HG03442 (cell line): ENCODE data around the gene MAD1L1.

Experiments used
- ATAC-seq: cut with Tn5 transposase; IDR thresholded peaks from one replicate; pipeline ENCODE4 v1.9.1; 2021; ENCODE audit warnings: mild to moderate bottlenecking, moderate library complexity; ENCODE audit not compliant: unreplicated experiment

The MAD1L1 gene

GRCh38 chr7:2142386-2142785 is 90.4 kb downstream of the MAD1L1 start:
- ATAC-seq, result no peak

GRCh38 chr7:2141651-2142050 is 91.1 kb downstream of the MAD1L1 start:
- ATAC-seq, result no peak

GRCh38 chr7:2141021-2141410 is 91.7 kb downstream of the MAD1L1 start:
- ATAC-seq, result no peak

DNA sequence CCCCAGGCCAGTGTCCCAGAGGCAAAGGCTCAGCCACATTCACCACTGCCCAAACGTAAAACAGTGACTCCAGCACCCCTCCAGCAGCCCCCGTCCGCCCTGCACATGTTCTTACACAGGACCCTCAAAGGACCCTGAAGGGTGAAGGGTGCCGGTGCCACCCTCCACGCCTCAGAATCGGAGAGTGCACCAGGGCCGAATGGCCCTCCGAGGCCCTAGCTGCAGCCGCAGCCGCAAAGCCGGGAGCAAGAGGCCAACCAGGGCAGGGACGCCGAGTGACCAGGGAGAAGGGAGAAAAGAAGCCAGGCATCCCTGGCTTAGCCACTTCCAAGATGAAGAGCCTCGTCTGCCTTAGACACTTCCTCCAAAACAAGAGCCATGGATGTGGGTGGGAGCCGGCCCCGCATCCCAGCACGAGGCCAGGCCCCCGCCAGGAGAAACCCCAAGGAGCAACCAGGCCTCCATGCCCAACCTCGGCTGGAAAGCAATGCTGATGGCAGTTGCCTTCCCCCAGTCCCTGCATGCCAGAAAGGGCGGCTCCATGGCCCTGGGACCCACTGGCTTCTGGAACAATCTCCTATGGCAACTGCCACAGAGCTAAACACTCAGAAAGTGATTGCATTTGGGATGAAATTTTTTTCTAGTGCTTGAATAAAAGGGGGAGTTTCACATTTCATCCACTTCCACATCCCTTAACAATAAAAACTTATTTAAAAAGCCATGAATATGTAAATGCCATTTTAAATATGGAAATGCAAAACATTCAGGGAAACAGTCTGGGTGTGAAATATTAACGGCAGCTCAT is 92.3 kb downstream of the MAD1L1 start:
- ATAC-seq, result no peak

- no peak for ATAC-seq
Measured at GRCh38 chr7:2139004-2139699, 93.6 kb downstream of the MAD1L1 start.

DNA sequence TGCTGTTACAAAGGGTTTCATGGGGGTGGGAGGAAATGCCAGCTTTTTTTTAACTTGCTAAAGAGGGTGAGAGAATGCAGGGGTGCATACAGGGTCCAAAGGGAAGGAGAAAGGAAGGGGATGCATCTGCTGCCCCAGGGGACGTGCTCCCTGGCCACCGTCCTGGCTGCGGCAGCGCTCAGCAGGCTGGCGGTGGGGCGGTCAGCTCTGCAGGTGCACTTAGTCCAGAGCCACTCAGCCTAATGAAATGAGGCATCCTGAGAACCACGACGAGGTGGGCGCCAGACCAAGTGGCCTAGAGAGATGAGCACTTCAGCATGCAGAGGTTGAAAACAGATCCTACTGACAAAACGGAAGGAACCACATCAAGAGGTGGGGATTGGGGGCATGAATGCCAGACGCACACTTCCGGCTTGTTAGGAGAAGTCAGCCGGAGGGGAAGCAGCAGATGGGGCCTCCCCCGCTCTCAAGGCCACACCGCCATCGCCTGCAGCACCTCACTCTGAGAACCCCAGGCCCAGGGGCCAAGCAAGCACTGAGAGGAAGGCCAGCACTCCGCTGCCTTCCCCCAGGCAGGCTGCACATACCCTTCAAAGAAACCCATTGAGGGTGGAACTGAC is 94.5 kb downstream of the MAD1L1 start:
- ATAC-seq, result no peak

DNA sequence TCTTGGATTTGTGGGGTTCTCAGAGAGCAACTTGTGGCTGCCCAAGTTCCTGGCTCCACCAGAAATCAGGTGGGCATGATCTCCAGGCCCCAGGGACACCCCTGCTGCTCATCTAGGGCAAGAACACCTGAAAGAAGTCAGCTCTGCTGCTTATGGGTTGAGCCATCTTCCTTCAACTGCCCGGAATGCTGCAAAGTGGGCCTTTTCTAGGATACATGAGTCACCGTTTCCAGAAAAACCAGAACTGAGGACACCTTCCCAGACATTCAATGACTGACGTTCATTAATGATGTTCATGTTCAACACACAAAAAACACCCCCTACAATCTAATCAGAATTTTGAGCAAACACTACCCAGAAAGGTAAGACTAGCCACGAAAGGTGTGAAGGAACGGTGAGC is 98.0 kb downstream of the MAD1L1 start:
- no peak for ATAC-seq

DNA sequence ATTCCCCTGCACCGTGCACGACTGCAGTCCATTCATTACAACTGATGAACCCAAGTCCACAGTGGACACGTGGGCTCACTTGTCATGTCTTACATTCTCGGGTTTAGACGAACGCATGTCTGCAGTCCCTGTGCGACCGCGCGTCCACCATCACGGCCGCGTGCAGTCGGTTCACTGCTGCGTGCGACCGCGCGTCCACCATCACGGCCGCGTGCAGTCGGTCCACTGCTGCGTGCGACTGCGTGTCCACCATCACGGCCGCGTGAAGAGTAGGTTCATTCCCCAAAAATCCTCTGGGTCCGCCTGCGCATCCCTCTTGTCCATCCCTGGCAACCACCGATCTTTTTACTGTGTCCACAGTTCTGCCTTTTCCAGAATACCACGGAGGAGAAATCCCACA is 100.5 kb downstream of the MAD1L1 start:
- no peak for ATAC-seq

GRCh38 chr7:2131800-2132199 is 100.9 kb downstream of the MAD1L1 start:
- no peak for ATAC-seq

GRCh38 chr7:2131341-2131740 is 101.4 kb downstream of the MAD1L1 start:
- ATAC-seq, result no peak

DNA sequence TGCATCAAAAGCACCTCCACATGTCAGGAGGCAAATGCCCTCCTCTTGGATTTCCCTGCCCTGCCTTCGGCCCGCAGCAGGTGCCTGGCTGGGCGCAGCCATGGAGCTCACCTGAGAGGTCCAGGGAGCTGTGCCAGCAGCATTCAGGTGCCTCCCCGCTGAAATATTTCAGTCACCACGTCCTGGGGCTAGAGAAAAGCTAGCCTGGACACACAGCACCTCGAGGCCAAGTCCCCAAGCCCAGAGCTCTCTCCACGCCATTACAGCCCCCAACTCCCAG is 102.7 kb downstream of the MAD1L1 start:
- ATAC-seq, result no peak

DNA sequence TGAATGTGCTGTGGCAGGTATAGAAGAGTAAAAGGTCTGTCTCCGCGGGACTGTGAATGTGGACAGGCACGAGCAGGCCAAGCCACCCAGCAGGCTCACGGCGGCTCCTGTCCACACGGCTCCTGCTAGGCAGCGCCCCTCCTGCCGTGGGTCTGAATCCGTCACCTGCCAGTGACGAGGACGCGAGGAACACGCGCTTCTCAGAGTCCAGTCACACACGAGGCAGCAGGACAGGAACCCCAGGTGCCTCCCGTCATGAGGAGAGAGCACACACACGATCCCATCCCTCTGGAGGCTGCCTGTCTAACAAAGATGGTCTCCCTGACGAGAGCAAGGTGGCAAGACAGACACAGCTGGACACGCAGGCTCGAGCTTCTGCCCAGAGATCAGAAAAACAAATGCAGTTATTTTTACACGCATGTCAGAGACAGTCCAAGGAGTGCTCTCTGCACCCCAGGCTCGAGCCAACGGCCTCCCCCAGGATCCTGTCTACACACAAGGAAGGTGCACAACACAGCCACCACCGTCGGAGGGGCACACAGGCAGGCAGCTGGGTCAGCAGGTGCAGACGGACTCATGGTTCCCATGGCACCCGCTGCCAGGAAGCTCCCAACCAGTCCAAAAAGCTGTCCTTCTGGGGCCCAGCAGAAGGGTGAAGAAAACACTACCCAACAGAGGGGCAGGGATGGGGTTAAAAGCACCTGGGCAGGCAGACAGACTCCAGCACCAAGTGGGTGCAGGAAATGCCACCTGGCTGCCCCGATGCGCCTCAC is 103.2 kb downstream of the MAD1L1 start:
- ATAC-seq, result no peak

DNA sequence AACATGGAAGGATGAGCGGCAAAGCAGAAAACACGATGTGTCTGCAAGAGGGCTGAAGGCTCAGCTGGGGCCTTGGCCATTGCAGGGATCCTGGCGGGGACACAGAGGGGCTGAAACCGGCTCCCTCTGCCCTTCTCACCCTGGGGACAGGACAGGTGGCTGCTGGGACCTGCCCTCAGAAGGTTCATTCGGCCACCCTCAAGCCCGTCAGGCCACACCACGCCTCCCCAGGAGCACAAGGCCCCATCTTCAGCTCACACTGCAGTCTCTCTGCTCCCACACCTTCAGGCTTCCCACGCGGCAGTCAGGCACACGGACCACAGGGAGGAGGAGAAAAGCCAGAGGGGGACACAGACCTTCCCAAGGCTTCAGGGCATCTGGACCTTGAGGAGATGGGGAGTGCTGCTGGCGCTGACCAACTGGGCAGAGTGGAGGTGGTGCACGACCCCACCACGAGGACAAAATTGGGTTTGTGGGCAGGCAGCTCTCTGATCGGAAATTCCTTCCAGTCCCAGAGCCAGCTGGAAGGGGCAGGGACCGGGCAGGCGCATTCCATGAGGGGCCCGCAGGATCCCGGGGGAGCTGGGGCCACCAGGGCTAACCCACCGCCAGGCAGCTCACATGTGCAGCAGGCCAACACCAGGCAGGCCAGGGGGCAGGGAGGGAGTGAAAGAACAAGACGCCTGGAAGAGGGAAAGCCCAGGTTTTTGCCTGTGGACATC is 104.0 kb downstream of the MAD1L1 start:
- no peak for ATAC-seq

DNA sequence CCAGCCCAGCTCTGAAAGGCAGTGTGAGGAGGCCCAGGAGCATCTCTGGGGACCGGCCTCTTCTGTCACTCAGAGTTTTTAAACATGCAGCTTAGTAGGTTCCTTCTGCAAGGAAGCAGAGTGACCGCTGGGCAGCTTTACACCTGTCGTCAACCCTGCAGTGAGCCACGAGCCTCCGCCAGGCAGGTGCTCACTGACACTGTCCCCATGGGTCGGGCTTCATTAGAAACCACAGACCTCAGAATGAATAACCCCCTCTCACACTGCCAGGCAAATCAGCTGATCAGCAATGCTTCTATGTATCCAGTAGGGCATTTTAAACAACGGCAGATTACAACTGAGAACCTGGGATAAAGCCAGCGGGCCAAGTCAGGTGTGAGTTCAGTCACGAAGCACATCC is 106.1 kb downstream of the MAD1L1 start:
- ATAC-seq, result no peak

DNA sequence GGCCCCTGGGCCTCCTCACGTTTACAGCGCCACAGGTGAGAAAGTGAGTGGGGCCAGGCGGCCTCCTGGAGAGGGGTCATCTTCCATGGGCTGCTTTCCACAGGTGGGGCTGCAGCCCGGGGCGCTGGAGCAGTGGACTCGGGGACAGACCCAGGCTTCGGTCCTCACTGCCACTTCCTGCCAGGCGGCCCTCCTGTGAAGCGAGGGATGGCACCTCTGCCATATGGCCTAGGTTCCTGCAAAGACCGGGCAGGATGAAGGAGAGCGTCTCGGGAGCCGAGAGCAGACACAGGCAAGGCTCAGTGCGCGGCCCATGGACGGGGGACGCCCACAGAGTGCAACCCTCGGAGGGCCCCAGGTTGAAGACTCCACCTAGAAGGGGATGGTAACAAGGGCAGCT is 106.8 kb downstream of the MAD1L1 start:
- ATAC-seq, result no peak

- ATAC-seq, result no peak
Measured at GRCh38 chr7:2124604-2125345, 108.0 kb downstream of the MAD1L1 start.

- ATAC-seq, result no peak
Measured at GRCh38 chr7:2123916-2124315, 108.8 kb downstream of the MAD1L1 start.

DNA sequence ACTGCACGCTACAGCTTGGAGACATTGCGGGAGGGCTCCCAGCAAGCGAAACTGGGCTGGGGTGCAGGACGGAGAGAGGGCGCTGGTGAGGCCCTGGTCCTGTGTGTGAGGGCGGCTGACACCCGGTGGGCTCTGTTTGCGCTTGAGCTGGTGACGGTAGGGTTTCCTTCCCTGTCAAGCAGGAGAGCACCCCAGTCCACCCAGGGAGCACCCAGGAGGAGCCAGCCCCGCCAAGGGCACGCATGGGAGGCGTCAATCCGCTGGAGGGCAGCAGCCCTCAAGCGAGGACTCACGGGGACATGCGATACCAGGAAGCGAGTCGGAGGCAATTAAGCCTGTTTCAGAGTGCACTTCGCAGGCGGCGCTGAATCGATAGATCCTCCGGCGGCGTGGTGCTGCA is 109.4 kb downstream of the MAD1L1 start:
- no peak for ATAC-seq

GRCh38 chr7:2122651-2123050 is 110.1 kb downstream of the MAD1L1 start:
- no peak for ATAC-seq
